OCI-LY1 (cell line): ENCODE results near the gene LRMDA.

Experiments used
- H2AFZ ChIP-seq: fragments of 200-600 bp; sonication (generic), shearing (Covaris generic); 2 replicates; pipeline ENCODE4 v1.6.0; 2014; ENCODE audit warnings: antibody characterized with exemption, mild to moderate bottlenecking, low read length
- H3F3A ChIP-seq: fragments of 200-600 bp; sonication (generic), shearing (Covaris generic); 2 replicates; pipeline ENCODE4 v1.6.0; 2014; ENCODE audit warnings: mild to moderate bottlenecking, antibody characterized with exemption, low read length, moderate library complexity; ENCODE audit not compliant: insufficient read depth
- H3K27ac ChIP-seq: fragments of 200-600 bp; sonication (generic); 2 replicates; pipeline ENCODE4 v1.5.1; 2014; ENCODE audit warnings: low read length, mixed run types, mild to moderate bottlenecking, low read depth; ENCODE audit not compliant: poor library complexity, severe bottlenecking
- H3K27me3 ChIP-seq: fragments of 200-600 bp; sonication (generic); 2 replicates; pipeline ENCODE4 v1.6.0; 2014; ENCODE audit warnings: antibody characterized with exemption, mild to moderate bottlenecking, low read length, moderate library complexity; ENCODE audit not compliant: insufficient read depth
- H3K36me3 ChIP-seq: fragments of 200-600 bp; sonication (generic); 2 replicates; pipeline ENCODE4 v1.6.1; 2014; ENCODE audit warnings: mild to moderate bottlenecking, antibody characterized with exemption, low read length, moderate library complexity, mixed read lengths; ENCODE audit not compliant: insufficient read depth
- H3K4me1 ChIP-seq: fragments of 200-600 bp; sonication (generic); 2 replicates; pipeline ENCODE4 v1.5.1; 2014; ENCODE audit warnings: mild to moderate bottlenecking, low read length, moderate library complexity; ENCODE audit not compliant: insufficient read depth, severe bottlenecking
- H3K4me2 ChIP-seq: fragments of 200-600 bp; sonication (generic), shearing (Covaris generic); 2 replicates; pipeline ENCODE4 v1.6.1; 2014; ENCODE audit warnings: low read length
- H3K4me3 ChIP-seq: fragments of 200-600 bp; sonication (generic); 2 replicates; pipeline ENCODE4 v1.5.1; 2014; ENCODE audit warnings: low read length, low read depth, mild to moderate bottlenecking, mixed read lengths; ENCODE audit not compliant: poor library complexity, severe bottlenecking
- H3K79me2 ChIP-seq: fragments of 200-600 bp; shearing (Covaris generic); 2 replicates; pipeline ENCODE4 v1.6.1; 2016; ENCODE audit warnings: mixed run types, low read length, mixed read lengths; ENCODE audit not compliant: insufficient read depth
- H3K9ac ChIP-seq: fragments of 200-600 bp; sonication (generic), shearing (Covaris generic); 2 replicates; pipeline ENCODE4 v1.6.1; 2014; ENCODE audit warnings: mild to moderate bottlenecking, low read length, mixed read lengths
- H3K9me2 ChIP-seq: fragments of 200-600 bp; sonication (generic), shearing (Covaris generic); 2 replicates; pipeline ENCODE4 v1.6.1; 2014; ENCODE audit warnings: low read depth, mild to moderate bottlenecking, low read length, mixed read lengths
- H3K9me3 ChIP-seq: fragments of 200-600 bp; shearing (Covaris generic); 2 replicates; pipeline ENCODE4 v1.6.1; 2014; ENCODE audit warnings: low read length, mixed read lengths
- H4K20me1 ChIP-seq: fragments of 200-600 bp; sonication (generic), shearing (Covaris generic); 2 replicates; pipeline ENCODE4 v1.6.0; 2016; ENCODE audit warnings: mild to moderate bottlenecking, low read length; ENCODE audit not compliant: insufficient read depth
- EZH2 ChIP-seq: fragments of 200-600 bp; sonication (generic), shearing (Covaris generic); IDR thresholded peaks from 2 replicates; pipeline ENCODE4 v1.8.0; 2017; ENCODE audit warnings: borderline replicate concordance, mixed run types, mild to moderate bottlenecking, antibody characterized with exemption, low read length, moderate library complexity, mixed read lengths
- TF ChIP-seq, protein P1 (sequence below): fragments of 200-600 bp; sonication (generic), shearing (Covaris generic); IDR thresholded peaks from 2 replicates; pipeline ENCODE4 v1.5.1; 2017; ENCODE audit warnings: mild to moderate bottlenecking, antibody characterized with exemption, low read length, moderate library complexity, mixed read lengths

The LRMDA gene

DNA sequence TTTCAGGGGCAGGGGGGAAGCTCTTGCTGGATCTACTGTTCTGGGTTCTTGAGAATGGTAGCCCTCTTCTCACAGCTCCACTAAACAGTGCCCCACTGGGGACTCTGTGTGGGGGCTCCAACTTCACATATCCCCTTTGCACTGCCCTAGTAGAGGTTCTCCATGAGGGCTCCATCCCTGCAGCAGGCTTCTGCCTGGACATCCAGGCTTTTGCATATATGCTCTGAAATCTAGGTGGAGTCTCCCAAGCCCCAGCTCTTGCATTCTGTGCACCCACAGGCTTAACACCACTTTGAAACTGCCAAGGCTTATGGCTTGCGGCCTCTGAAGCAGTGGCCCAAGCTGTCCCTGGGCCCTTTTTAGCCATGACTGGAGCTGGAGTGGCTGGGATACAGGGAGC is 150.7 kb downstream of the LRMDA start:
- Histone ChIP-seq H2AFZ (no peak overlapping the region), H3K27me3 (no peaks in the 10 kb centered on the region), H4K20me1 (no peaks in the 10 kb centered on the region), H3K4me3 (no peak overlapping the region), H3K27ac (no peak overlapping the region), H3K9me3 (no peaks in the 10 kb centered on the region), H3K9ac (no peak overlapping the region), H3K4me1 (no peaks in the 10 kb centered on the region), H3K79me2 (no peaks in the 10 kb centered on the region), H3F3A (no peaks in the 10 kb centered on the region), H3K36me3 (no peaks in the 10 kb centered on the region), H3K9me2 (no peaks in the 10 kb centered on the region), H3K4me2 (no peak overlapping the region)
- TF ChIP-seq, protein P1, sequence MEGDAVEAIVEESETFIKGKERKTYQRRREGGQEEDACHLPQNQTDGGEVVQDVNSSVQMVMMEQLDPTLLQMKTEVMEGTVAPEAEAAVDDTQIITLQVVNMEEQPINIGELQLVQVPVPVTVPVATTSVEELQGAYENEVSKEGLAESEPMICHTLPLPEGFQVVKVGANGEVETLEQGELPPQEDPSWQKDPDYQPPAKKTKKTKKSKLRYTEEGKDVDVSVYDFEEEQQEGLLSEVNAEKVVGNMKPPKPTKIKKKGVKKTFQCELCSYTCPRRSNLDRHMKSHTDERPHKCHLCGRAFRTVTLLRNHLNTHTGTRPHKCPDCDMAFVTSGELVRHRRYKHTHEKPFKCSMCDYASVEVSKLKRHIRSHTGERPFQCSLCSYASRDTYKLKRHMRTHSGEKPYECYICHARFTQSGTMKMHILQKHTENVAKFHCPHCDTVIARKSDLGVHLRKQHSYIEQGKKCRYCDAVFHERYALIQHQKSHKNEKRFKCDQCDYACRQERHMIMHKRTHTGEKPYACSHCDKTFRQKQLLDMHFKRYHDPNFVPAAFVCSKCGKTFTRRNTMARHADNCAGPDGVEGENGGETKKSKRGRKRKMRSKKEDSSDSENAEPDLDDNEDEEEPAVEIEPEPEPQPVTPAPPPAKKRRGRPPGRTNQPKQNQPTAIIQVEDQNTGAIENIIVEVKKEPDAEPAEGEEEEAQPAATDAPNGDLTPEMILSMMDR = no peak
- TF ChIP-seq EZH2 = no peak

DNA sequence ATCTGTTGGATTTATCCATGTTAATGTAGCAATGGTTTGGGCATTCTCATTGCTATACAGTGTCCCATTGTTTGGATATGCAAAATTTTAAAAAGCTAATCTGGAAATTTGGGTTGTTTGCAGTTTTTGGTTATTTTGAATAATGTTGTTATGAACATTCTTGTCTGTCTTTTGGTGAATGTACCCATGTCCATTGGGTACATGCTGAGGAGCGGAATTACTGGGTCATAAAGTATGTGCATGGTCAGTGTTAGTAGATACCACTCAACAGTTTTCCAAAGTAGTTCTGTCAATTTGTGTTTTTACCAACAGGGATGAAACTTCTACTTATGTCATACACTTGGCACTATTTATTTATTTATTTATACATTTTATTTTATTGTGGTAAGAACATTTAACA is 153.9 kb downstream of the LRMDA start:
- Histone ChIP-seq H4K20me1 (no peaks in the 10 kb centered on the region), H3F3A (no peaks in the 10 kb centered on the region)

DNA sequence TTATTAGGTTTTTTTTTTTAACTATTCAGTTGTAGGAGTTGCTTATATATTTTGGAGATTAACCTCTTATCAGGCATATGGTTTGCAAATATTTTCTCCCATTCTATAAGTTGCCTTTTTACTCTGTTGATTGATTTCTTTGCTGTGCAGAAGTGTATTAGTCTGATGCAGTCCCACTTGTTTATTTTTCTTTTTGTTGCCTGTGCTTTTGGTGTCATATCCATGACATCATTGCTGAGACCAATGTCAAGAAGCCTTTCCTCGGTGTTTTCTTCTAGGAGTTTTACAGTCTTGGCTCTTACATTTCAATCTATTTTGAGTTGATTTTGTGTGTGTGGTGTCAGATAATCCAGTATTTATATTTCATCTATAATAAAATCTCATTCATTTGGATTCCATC is 155.4 kb downstream of the LRMDA start:
- H3K4me3 ChIP-seq = no peak overlapping the region
- no peaks in the 10 kb centered on the region for H3F3A ChIP-seq
- no peak overlapping the region for H3K4me2 ChIP-seq
- H3K79me2 ChIP-seq = no peaks in the 10 kb centered on the region
- no peaks in the 10 kb centered on the region for H4K20me1 ChIP-seq
- H3K27ac ChIP-seq = no peak overlapping the region
- H3K36me3 ChIP-seq = no peaks in the 10 kb centered on the region
- no peak overlapping the region for H2AFZ ChIP-seq
- H3K27me3 ChIP-seq = no peaks in the 10 kb centered on the region
- H3K4me1 ChIP-seq = no peaks in the 10 kb centered on the region
- H3K9ac ChIP-seq = no peak overlapping the region
- TF ChIP-seq, protein P1 = no peak
- no peak for TF ChIP-seq EZH2
- H3K9me3 ChIP-seq = no peaks in the 10 kb centered on the region
- H3K9me2 ChIP-seq = no peaks in the 10 kb centered on the region

More for the DNA sequence above, 153.9 kb downstream of the LRMDA start:
- H2AFZ ChIP-seq = no peak overlapping the region
- no peaks in the 10 kb centered on the region for H3K9me2 ChIP-seq
- no peak overlapping the region for H3K9ac ChIP-seq
- no peak overlapping the region for H3K4me3 ChIP-seq
- H3K27me3 ChIP-seq = no peaks in the 10 kb centered on the region
- no peaks in the 10 kb centered on the region for H3K36me3 ChIP-seq
- H3K79me2 ChIP-seq = no peaks in the 10 kb centered on the region
- TF ChIP-seq, protein P1 = no peak
- TF ChIP-seq EZH2 = no peak
- no peak overlapping the region for H3K4me2 ChIP-seq
- no peak overlapping the region for H3K27ac ChIP-seq
- no peaks in the 10 kb centered on the region for H3K4me1 ChIP-seq
- no peaks in the 10 kb centered on the region for H3K9me3 ChIP-seq
